HG03039 (cell line): ENCODE results near the gene TMEM266.

ENCODE experiments used
- ATAC-seq: cut with Tn5 transposase; IDR thresholded peaks from one replicate; pipeline ENCODE4 v1.9.1; 2021; ENCODE audit warnings: mild to moderate bottlenecking, moderate library complexity; ENCODE audit not compliant: unreplicated experiment

TMEM266 gene

GRCh38 chr15:76160426-76161152 is 100.8 kb downstream of the TMEM266 start:
- no peak for ATAC-seq

- ATAC-seq = no peak
Observed at GRCh38 chr15:76161153-76162035, 101.6 kb downstream of the TMEM266 start.

GRCh38 chr15:76162036-76162398 is 102.2 kb downstream of the TMEM266 start:
- no peak for ATAC-seq

- no peak for ATAC-seq
Observed at GRCh38 chr15:76162784-76163456, 103.1 kb downstream of the TMEM266 start.

- ATAC-seq = no peak
Observed at GRCh38 chr15:76163457-76164295, 103.9 kb downstream of the TMEM266 start.

GRCh38 chr15:76164602-76165001 is 104.8 kb downstream of the TMEM266 start:
- ATAC-seq = no peak

- ATAC-seq = no peak
Observed at GRCh38 chr15:76165951-76166350, 106.2 kb downstream of the TMEM266 start.

GRCh38 chr15:76168237-76168984 is 108.6 kb downstream of the TMEM266 start:
- no peak for ATAC-seq

GRCh38 chr15:76169018-76169417 is 109.2 kb downstream of the TMEM266 start:
- ATAC-seq = no peak

GRCh38 chr15:76169911-76170800 is 110.4 kb downstream of the TMEM266 start:
- no peak for ATAC-seq

GRCh38 chr15:76172782-76173181 is 113.0 kb downstream of the TMEM266 start:
- no peak for ATAC-seq

GRCh38 chr15:76173317-76173834 is 113.6 kb downstream of the TMEM266 start:
- no peak for ATAC-seq

GRCh38 chr15:76174654-76175053 is 114.9 kb downstream of the TMEM266 start:
- ATAC-seq = no peak

- no peak for ATAC-seq
Observed at GRCh38 chr15:76175442-76175841, 115.7 kb downstream of the TMEM266 start.

- no peak for ATAC-seq
Observed at GRCh38 chr15:76176059-76176458, 116.3 kb downstream of the TMEM266 start.

- ATAC-seq = no peak
Observed at GRCh38 chr15:76176487-76177085, 116.8 kb downstream of the TMEM266 start.

- ATAC-seq = no peak
Observed at GRCh38 chr15:76177491-76178040, 117.8 kb downstream of the TMEM266 start.
